Effector memory CD8-positive, alpha-beta T cell (primary cell): ENCODE measurements around the gene FRMPD2.

ENCODE experiments used
- ATAC-seq: fragments of 150-1000 bp; cut with Tn5 transposase; replicated peaks from 2 replicates; pipeline ENCODE4 v1.10.0; 2021; ENCODE audit warnings: mild to moderate bottlenecking, moderate library complexity
- DNase-seq, 3 experiments: peaks; one replicate each; pipeline ENCODE4 v3.0.0; 2021
- H3K27ac Mint-ChIP-seq, 2 donors: one replicate each; pipeline ENCODE4 v1.8.0; 2022; ENCODE audit warnings: mild to moderate bottlenecking in 2 of 2, mixed read lengths in 2 of 2, moderate library complexity in 2 of 2
- H3K27me3 Mint-ChIP-seq, 2 donors: one replicate each; pipeline ENCODE4 v1.8.0; 2022; ENCODE audit warnings: mixed read lengths in 2 of 2
- H3K36me3 Mint-ChIP-seq: one replicate; pipeline ENCODE4 v1.8.0; 2022; ENCODE audit warnings: mild to moderate bottlenecking, moderate library complexity, mixed read lengths; ENCODE audit not compliant: insufficient read depth
- H3K4me1 Mint-ChIP-seq, 2 donors: one replicate each; pipeline ENCODE4 v1.8.0; 2022; ENCODE audit warnings: low read depth in 2 of 2, mixed read lengths in 2 of 2
- H3K4me3 Mint-ChIP-seq, 2 donors: one replicate each; pipeline ENCODE4 v1.8.0; 2022; ENCODE audit warnings: mild to moderate bottlenecking in 2 of 2, mixed read lengths in 2 of 2, moderate library complexity in 2 of 2
- H3K9me3 Mint-ChIP-seq, 2 donors: one replicate each; pipeline ENCODE4 v1.8.0; 2022; ENCODE audit warnings: mixed read lengths in 2 of 2

The FRMPD2 gene

GRCh38 chr10:48241332-48241731 lies 33.2 kb downstream of the FRMPD2 start:
- H3K4me3 Mint-ChIP-seq: no peak overlapping the region
- ATAC-seq: no peak

GRCh38 chr10:48240196-48240595 lies 34.3 kb downstream of the FRMPD2 start:
- no peak for DNase-seq
- H3K27me3 Mint-ChIP-seq: peaks cover 12 to 29% of the 10 kb centered on the region in 2 donors
- ATAC-seq: no peak
- H3K4me3 Mint-ChIP-seq: no peak overlapping the region
- H3K9me3 Mint-ChIP-seq: no peaks in the 10 kb centered on the region
- no peaks in the 10 kb centered on the region for H3K4me1 Mint-ChIP-seq
- no peak overlapping the region for H3K27ac Mint-ChIP-seq
- H3K36me3 Mint-ChIP-seq: no peaks in the 10 kb centered on the region

More at GRCh38 chr10:48241332-48241731, 33.2 kb downstream of the FRMPD2 start:
- Mint-ChIP-seq H3K36me3 (no peaks in the 10 kb centered on the region), H3K9me3 (no peaks in the 10 kb centered on the region), H3K4me1 (no peaks in the 10 kb centered on the region), H3K27me3 (peaks cover 12 to 18% of the 10 kb centered on the region in 2 donors), H3K27ac (no peak overlapping the region)
- no peak for DNase-seq

- Mint-ChIP-seq H3K4me3 (no peak overlapping the region), H3K4me1 (no peaks in the 10 kb centered on the region), H3K9me3 (no peaks in the 10 kb centered on the region), H3K36me3 (no peaks in the 10 kb centered on the region), H3K27ac (no peak overlapping the region), H3K27me3 (peaks cover 12 to 33% of the 10 kb centered on the region in 2 donors)
- DNase-seq: no peak
- ATAC-seq: no peak
Observed at GRCh38 chr10:48239618-48240017, 34.9 kb downstream of the FRMPD2 start.

GRCh38 chr10:48238826-48239520 lies 35.5 kb downstream of the FRMPD2 start:
- no peaks in the 10 kb centered on the region for H3K9me3 Mint-ChIP-seq
- H3K27me3 Mint-ChIP-seq: peaks cover 13 to 34% of the 10 kb centered on the region in 2 donors
- no peak overlapping the region for H3K4me3 Mint-ChIP-seq
- no peak overlapping the region for H3K27ac Mint-ChIP-seq
- no peak for DNase-seq
- H3K36me3 Mint-ChIP-seq: no peaks in the 10 kb centered on the region
- no peaks in the 10 kb centered on the region for H3K4me1 Mint-ChIP-seq
- ATAC-seq: no peak

- Mint-ChIP-seq H3K9me3 (no peaks in the 10 kb centered on the region), H3K27ac (no peak overlapping the region), H3K27me3 (peaks cover 27 to 38% of the 10 kb centered on the region in 2 donors), H3K4me3 (no peak overlapping the region), H3K36me3 (peaks cover 7% of the 10 kb centered on the region), H3K4me1 (no peaks in the 10 kb centered on the region)
- ATAC-seq: no peak
- no peak for DNase-seq
Observed at GRCh38 chr10:48237259-48238250, 36.9 kb downstream of the FRMPD2 start.

- Mint-ChIP-seq H3K4me1 (no peaks in the 10 kb centered on the region), H3K4me3 (no peak overlapping the region), H3K27me3 (peaks cover 24 to 51% of the 10 kb centered on the region in 2 donors), H3K27ac (no peak overlapping the region), H3K9me3 (no peaks in the 10 kb centered on the region), H3K36me3 (peaks cover 7% of the 10 kb centered on the region)
- no peak for DNase-seq
- ATAC-seq: no peak
Observed at GRCh38 chr10:48236199-48236621, 38.3 kb downstream of the FRMPD2 start.

GRCh38 chr10:48235501-48235900 lies 39.0 kb downstream of the FRMPD2 start:
- no peak for ATAC-seq

GRCh38 chr10:48234787-48235186 lies 39.7 kb downstream of the FRMPD2 start:
- H3K4me1 Mint-ChIP-seq: no peaks in the 10 kb centered on the region
- no peak overlapping the region for H3K27ac Mint-ChIP-seq
- no peak overlapping the region for H3K4me3 Mint-ChIP-seq
- H3K9me3 Mint-ChIP-seq: no peaks in the 10 kb centered on the region
- DNase-seq (no peak), ATAC-seq (no peak)
- H3K36me3 Mint-ChIP-seq: peaks cover 7% of the 10 kb centered on the region
- peaks cover 15 to 52% of the 10 kb centered on the region in 2 donors for H3K27me3 Mint-ChIP-seq

More at GRCh38 chr10:48235501-48235900, 39.0 kb downstream of the FRMPD2 start:
- DNase-seq: no peak
- H3K36me3 Mint-ChIP-seq: peaks cover 7% of the 10 kb centered on the region
- H3K9me3 Mint-ChIP-seq: no peaks in the 10 kb centered on the region
- no peaks in the 10 kb centered on the region for H3K4me1 Mint-ChIP-seq
- H3K4me3 Mint-ChIP-seq: no peak overlapping the region
- H3K27ac Mint-ChIP-seq: no peak overlapping the region
- peaks cover 17 to 54% of the 10 kb centered on the region in 2 donors for H3K27me3 Mint-ChIP-seq

- Mint-ChIP-seq H3K27me3 (peaks cover 15 to 52% of the 10 kb centered on the region in 2 donors), H3K9me3 (no peaks in the 10 kb centered on the region), H3K4me3 (no peak overlapping the region), H3K4me1 (no peaks in the 10 kb centered on the region), H3K36me3 (peaks cover 7% of the 10 kb centered on the region), H3K27ac (no peak overlapping the region)
- no peak for DNase-seq
- no peak for ATAC-seq
Observed at GRCh38 chr10:48234295-48234694, 40.2 kb downstream of the FRMPD2 start.

- Mint-ChIP-seq H3K36me3 (peaks cover 7% of the 10 kb centered on the region), H3K4me1 (no peaks in the 10 kb centered on the region), H3K27me3 (peaks cover 15 to 52% of the 10 kb centered on the region in 2 donors), H3K27ac (no peak overlapping the region), H3K9me3 (no peaks in the 10 kb centered on the region), H3K4me3 (no peak overlapping the region)
- ATAC-seq (no peak), DNase-seq (no peak)
Observed at GRCh38 chr10:48233559-48234005, 40.9 kb downstream of the FRMPD2 start.

- Mint-ChIP-seq H3K27ac (no peak overlapping the region), H3K4me3 (no peak overlapping the region)
- ATAC-seq: no peak
Observed at GRCh38 chr10:48232717-48233447, 41.6 kb downstream of the FRMPD2 start.

GRCh38 chr10:48231699-48232315 lies 42.7 kb downstream of the FRMPD2 start:
- H3K27ac Mint-ChIP-seq: no peak overlapping the region
- peaks cover 7% of the 10 kb centered on the region for H3K36me3 Mint-ChIP-seq
- DNase-seq (no peak), ATAC-seq (no peak)
- no peaks in the 10 kb centered on the region for H3K9me3 Mint-ChIP-seq
- H3K27me3 Mint-ChIP-seq: peaks cover 15 to 52% of the 10 kb centered on the region in 2 donors
- H3K4me1 Mint-ChIP-seq: no peaks in the 10 kb centered on the region
- no peak overlapping the region for H3K4me3 Mint-ChIP-seq

More at GRCh38 chr10:48232717-48233447, 41.6 kb downstream of the FRMPD2 start:
- Mint-ChIP-seq H3K36me3 (peaks cover 7% of the 10 kb centered on the region), H3K4me1 (no peaks in the 10 kb centered on the region), H3K27me3 (peaks cover 15 to 52% of the 10 kb centered on the region in 2 donors), H3K9me3 (no peaks in the 10 kb centered on the region)
- no peak for DNase-seq

- no peak for ATAC-seq
- DNase-seq: no peak
- Mint-ChIP-seq H3K27ac (no peak overlapping the region), H3K4me3 (no peak overlapping the region), H3K36me3 (peaks cover 7% of the 10 kb centered on the region), H3K4me1 (no peaks in the 10 kb centered on the region), H3K27me3 (peaks cover 15 to 50% of the 10 kb centered on the region in 2 donors), H3K9me3 (no peaks in the 10 kb centered on the region)
Observed at GRCh38 chr10:48231178-48231577, 43.3 kb downstream of the FRMPD2 start.
